Keratinocyte (primary cell): ENCODE measurements around the gene MSMP. TPM values are rescaled to one million over a fixed set of nuclear protein-coding genes. Genes with fewer than 3 reads are reported as not detected.

ENCODE experiments used
- DNase-seq: peaks from one replicate; pipeline ENCODE4 v3.0.0-alpha.2; 2011; ENCODE audit warnings: low read depth, missing footprints, low spot score
- FAIRE-seq: peaks from 2 replicates; lab custom pipeline; 2011; peaks lifted over from hg19 to GRCh38; lab: Jason Lieb, UNC
- H2AFZ ChIP-seq: 2 replicates; pipeline ENCODE4 v1.6.0; 2012; ENCODE audit warnings: low read length, control low read depth, inconsistent platforms; ENCODE audit not compliant: control insufficient read depth
- H3K27ac ChIP-seq: 2 replicates; pipeline ENCODE4 v1.5.1; 2011; ENCODE audit warnings: low read length; ENCODE audit not compliant: control insufficient read depth, insufficient read depth
- H3K27me3 ChIP-seq: 3 replicates; pipeline ENCODE4 v1.6.0; 2011; ENCODE audit warnings: low read length; ENCODE audit not compliant: control insufficient read depth, insufficient read depth; ENCODE audit errors: extremely low read depth
- H3K36me3 ChIP-seq, 2 experiments: 2 replicates in 1 of 2; 3 replicates in 1 of 2; pipeline ENCODE4 v1.5.1; 2011; ENCODE audit warnings: low read length in 2 of 2, mild to moderate bottlenecking in 1 of 2; ENCODE audit not compliant: control insufficient read depth in 2 of 2, insufficient read depth in 2 of 2; ENCODE audit errors: extremely low read depth in 1 of 2
- H3K4me1 ChIP-seq: 3 replicates; pipeline ENCODE4 v1.5.1; 2011; ENCODE audit warnings: low read length; ENCODE audit not compliant: control insufficient read depth, insufficient read depth; ENCODE audit errors: extremely low read depth
- H3K4me2 ChIP-seq: 3 replicates; pipeline ENCODE4 v1.6.0; 2011; ENCODE audit warnings: low read depth, low read length; ENCODE audit not compliant: control insufficient read depth, insufficient read depth; ENCODE audit errors: extremely low read depth
- H3K4me3 ChIP-seq, 3 experiments: fragments of 200-600 bp in 1 of 3; sonication (generic) in 1 of 3; 2 replicates in 2 of 3; 3 replicates in 1 of 3; pipeline ENCODE4 v1.5.1; 2011 to 2016; ENCODE audit warnings: low read length in 3 of 3, mild to moderate bottlenecking in 3 of 3, control low read depth in 2 of 3, inconsistent platforms in 1 of 3, low read depth in 1 of 3, mixed read lengths in 1 of 3, mixed run types in 1 of 3, moderate library complexity in 1 of 3; ENCODE audit not compliant: control insufficient read depth in 2 of 3, insufficient read depth in 2 of 3; ENCODE audit errors: extremely low read depth in 1 of 3
- H3K79me2 ChIP-seq: 2 replicates; pipeline ENCODE4 v1.6.0; 2012; ENCODE audit warnings: low read length; ENCODE audit not compliant: control insufficient read depth, insufficient read depth
- H3K9ac ChIP-seq: 3 replicates; pipeline ENCODE4 v1.6.0; 2011; ENCODE audit warnings: low read length; ENCODE audit not compliant: control insufficient read depth, insufficient read depth; ENCODE audit errors: extremely low read depth
- H3K9me1 ChIP-seq: 3 replicates; pipeline ENCODE4 v1.6.0; 2011; ENCODE audit warnings: low read length; ENCODE audit not compliant: control insufficient read depth, insufficient read depth; ENCODE audit errors: extremely low read depth
- H3K9me3 ChIP-seq: 2 replicates; pipeline ENCODE4 v1.5.1; 2012; ENCODE audit warnings: low read depth, low read length; ENCODE audit not compliant: control insufficient read depth
- H4K20me1 ChIP-seq: 3 replicates; pipeline ENCODE4 v1.6.0; 2011; ENCODE audit warnings: low read length; ENCODE audit not compliant: control insufficient read depth, insufficient read depth; ENCODE audit errors: extremely low read depth
- CTCF ChIP-seq, 3 experiments: IDR thresholded peaks in 1 of 3; conservative IDR thresholded peaks in 1 of 3; optimal IDR thresholded peaks in 1 of 3; 2 replicates in 2 of 3; 3 replicates in 1 of 3; pipeline versions ENCODE3 to v1.5.1; 2011; ENCODE audit warnings: low read length in 3 of 3, mild to moderate bottlenecking in 3 of 3, moderate library complexity in 2 of 3, control low read depth in 1 of 3, inconsistent platforms in 1 of 3; ENCODE audit not compliant: insufficient read depth in 2 of 3; ENCODE audit errors: extremely low read depth in 1 of 3
- EZH2 ChIP-seq: IDR thresholded peaks from one replicate; pipeline ENCODE4 v1.6.1; 2012; ENCODE audit warnings: inconsistent platforms, mild to moderate bottlenecking, low read length, moderate library complexity
- dilution Hi-C: fragments of 300-500 bp; cut with MboI; formaldehyde crosslinking; loops from one replicate; pipeline ENCODE4 v1.7.0; 2020; ENCODE audit warnings: low sequenced_read_pairs; ENCODE audit not compliant: extremely low pct_ligation_motif_present
- polyA plus RNA-seq, 5 experiments: library from polyadenylated mRNA; depleted of rRNA in 3 of 5; stranded (reverse) in 3 of 5; stranded (forward) in 1 of 5; unstranded in 1 of 5; fragments of >200 nt; gene quantifications; 1 replicate in 1 of 5; 2 replicates in 3 of 5; 3 replicates in 1 of 5; pipeline versions ENCODE4 v1.2.1 to v1.2.3, GENCODE V29; 2011 to 2012; ENCODE audit warnings: missing spikeins in 2 of 5, low read depth in 1 of 5, low replicate concordance in 1 of 5
- small RNA-seq, 3 experiments: library from RNA; depleted of rRNA; stranded (forward); fragments of <200 nt; gene quantifications; one replicate each; pipeline ENCODE3, GENCODE V24; 2012; ENCODE audit warnings: low read depth in 3 of 3, low replicate concordance in 1 of 3; ENCODE audit not compliant: insufficient read length in 3 of 3

Gene MSMP
- polyA plus RNA-seq, 1 donor (not counting 4 experiments of a cell fraction or from before 2014, with no cell fraction given) = not detected

- dilution Hi-C loops = no loop called here
- peaks cover under 1% of the 10 kb centered on the region for H4K20me1 ChIP-seq
- FAIRE-seq = no peak
- H3K4me2 ChIP-seq = no peak overlapping the region
- no peak overlapping the region for H3K27ac ChIP-seq
- H3K9me3 ChIP-seq = no peaks in the 10 kb centered on the region
- H3K4me3 ChIP-seq = no peak overlapping the region
- TF ChIP-seq EZH2 = no peak
- no peak for TF ChIP-seq CTCF (optimal IDR thresholded peaks at IDR 0.05 in 1 of 3, IDR thresholded peaks at IDR 0.05 in 1 of 3, conservative IDR thresholded peaks at IDR 0.05 in 1 of 3; ENCODE audit: extremely low read depth in 1 of 3, insufficient read depth in 2 of 3, low read length in 3 of 3)
- H3K79me2 ChIP-seq = no peaks in the 10 kb centered on the region
- no peaks in the 10 kb centered on the region for H3K4me1 ChIP-seq
- no peak for DNase-seq
- no peak overlapping the region for H2AFZ ChIP-seq
- no peaks in the 10 kb centered on the region for H3K27me3 ChIP-seq
- no peak overlapping the region for H3K9ac ChIP-seq
- H3K9me1 ChIP-seq = peaks cover 2% of the 10 kb centered on the region
- H3K36me3 ChIP-seq = peaks cover 56 to 76% of the 10 kb centered on the region in 2 experiments
Observed at GRCh38 chr9:35705372-35705771, 48.7 kb downstream of the MSMP start.

- Histone ChIP-seq H3K27me3 (no peaks in the 10 kb centered on the region), H3K4me1 (no peaks in the 10 kb centered on the region), H3K9me1 (peaks cover 2% of the 10 kb centered on the region), H2AFZ (no peak overlapping the region), H3K79me2 (no peaks in the 10 kb centered on the region), H3K4me2 (no peak overlapping the region), H3K9me3 (no peaks in the 10 kb centered on the region), H3K4me3 (no peak overlapping the region), H3K27ac (no peak overlapping the region), H4K20me1 (no peaks in the 10 kb centered on the region), H3K9ac (no peak overlapping the region), H3K36me3 (peaks cover 65 to 86% of the 10 kb centered on the region in 2 experiments)
- FAIRE-seq (no peak), DNase-seq (no peak)
- TF ChIP-seq EZH2 = no peak
- no peak for TF ChIP-seq CTCF (optimal IDR thresholded peaks at IDR 0.05 in 1 of 3, IDR thresholded peaks at IDR 0.05 in 1 of 3, conservative IDR thresholded peaks at IDR 0.05 in 1 of 3; ENCODE audit: extremely low read depth in 1 of 3, insufficient read depth in 2 of 3, low read length in 3 of 3)
- dilution Hi-C loops = no loop called here
Observed at GRCh38 chr9:35703906-35704672, 50.0 kb downstream of the MSMP start.

Small RNAs within 50 kb of the gene (small RNA-seq; reads per million reads assigned to genes)
- gene MIR6853 = 0 to 0.33 (median 0) reads per million in 3 experiments

Other genes with a start within 250 kb of the MSMP start
- 11.2 to 13.5 TPM (median 11.8 TPM) in 3 replicates for gene TESK1, start 149.0 kb downstream of the MSMP start, polyA plus RNA-seq
- gene CD72, start 135.9 kb downstream of the MSMP start, polyA plus RNA-seq = 0.66 to 2.4 TPM (median 0.82 TPM) in 3 replicates
- gene SIT1, start 103.3 kb downstream of the MSMP start, polyA plus RNA-seq = not detected in 3 replicates
- gene RMRP, start 96.3 kb downstream of the MSMP start, polyA plus RNA-seq = 21.6 to 91.8 TPM (median 40.5 TPM) in 3 replicates
- gene CCDC107, start 96.0 kb downstream of the MSMP start, polyA plus RNA-seq = 10.5 to 14.3 TPM (median 14.1 TPM) in 3 replicates
- gene ARHGEF39, start 89.1 kb downstream of the MSMP start, polyA plus RNA-seq = 0.88 to 3.3 TPM (median 2.4 TPM) in 3 replicates
- gene CA9, start 80.3 kb downstream of the MSMP start, polyA plus RNA-seq = 0.89 to 9.5 TPM (median 7.2 TPM) in 3 replicates
- gene TPM2, start 64.4 kb downstream of the MSMP start, polyA plus RNA-seq = 30.1 to 67.0 TPM (median 53.1 TPM) in 3 replicates
- 53.0 to 98.3 TPM (median 54.6 TPM) in 3 replicates for gene TLN1, start 22.1 kb downstream of the MSMP start, polyA plus RNA-seq
- gene CREB3, start 21.6 kb downstream of the MSMP start, polyA plus RNA-seq = 24.6 to 33.2 TPM (median 27.0 TPM) in 3 replicates
- gene GBA2, start 5.0 kb downstream of the MSMP start, polyA plus RNA-seq = 28.7 to 42.2 TPM (median 31.7 TPM) in 3 replicates
- 17.6 to 19.8 TPM (median 18.3 TPM) in 3 replicates for gene RGP1, start 5.0 kb downstream of the MSMP start, polyA plus RNA-seq
- 3.5 to 5.0 TPM (median 3.9 TPM) in 3 replicates for gene NPR2, start 37.3 kb upstream of the MSMP start, polyA plus RNA-seq
- 0.06 to 0.13 TPM (median 0.08 TPM) in 3 replicates for gene SPAG8, start 58.0 kb upstream of the MSMP start, polyA plus RNA-seq
- 11.6 to 16.6 TPM (median 16.6 TPM) in 3 replicates for gene HINT2, start 60.8 kb upstream of the MSMP start, polyA plus RNA-seq
- not detected in 3 replicates for gene FAM221B, start 74.5 kb upstream of the MSMP start, polyA plus RNA-seq
- 1.3 to 2.0 TPM (median 2.0 TPM) in 3 replicates for gene TMEM8B, start 75.0 kb upstream of the MSMP start, polyA plus RNA-seq
- not detected in 3 replicates for gene OR13J1, start 116.1 kb upstream of the MSMP start, polyA plus RNA-seq
- not detected in 3 replicates for gene HRCT1, start 151.9 kb upstream of the MSMP start, polyA plus RNA-seq
- gene SPAAR, start 155.2 kb upstream of the MSMP start, polyA plus RNA-seq = not detected in 3 replicates
- gene OR2S2, start 203.9 kb upstream of the MSMP start, polyA plus RNA-seq = not detected in 3 replicates